Vagina (tissue), 2 donors: ENCODE measurements around the gene NBL1. TPM values are rescaled to one million over a fixed set of nuclear protein-coding genes. Genes with fewer than 3 reads are reported as not detected.

Experiments used
- DNase-seq, 2 donors: peaks; one replicate each; pipeline ENCODE4 v3.0.0-alpha.2; 2017; ENCODE audit errors: extremely low spot score in 2 of 2
- H3K27ac ChIP-seq: fragments of 200-600 bp; sonication (generic); one replicate; pipeline ENCODE4 v1.5.1; 2019
- H3K27me3 ChIP-seq: fragments of 200-600 bp; sonication (generic); one replicate; pipeline ENCODE4 v1.5.1; 2019
- H3K36me3 ChIP-seq, 2 donors: fragments of 200-600 bp; sonication (generic); one replicate each; pipeline ENCODE4 v1.5.1; 2017 to 2019
- H3K4me1 ChIP-seq: fragments of 200-600 bp; sonication (generic); one replicate; pipeline ENCODE4 v1.5.1; 2019
- H3K4me3 ChIP-seq, 2 donors: fragments of 200-600 bp; sonication (generic); 1 replicate in 1 of 2; 2 replicates in 1 of 2; pipeline ENCODE4 v1.5.1; 2016 to 2019
- H3K9me3 ChIP-seq: fragments of 200-600 bp; sonication (generic); one replicate; pipeline ENCODE4 v1.5.1; 2019
- POLR2A ChIP-seq, 2 donors: fragments of 450-650 bp; IDR thresholded peaks; one replicate each; pipeline ENCODE4 v1.6.1; 2017; ENCODE audit warnings: antibody characterized with exemption in 2 of 2, mild to moderate bottlenecking in 2 of 2, moderate library complexity in 2 of 2
- POLR2AphosphoS5 ChIP-seq, 2 donors: sonication (generic); formaldehyde crosslinking; IDR thresholded peaks; one replicate each; pipeline ENCODE4 v1.9.0; 2017; ENCODE audit warnings: antibody characterized with exemption in 2 of 2, mild to moderate bottlenecking in 2 of 2, low read depth in 1 of 2; ENCODE audit not compliant: insufficient read depth in 1 of 2
- intact Hi-C: fragments of 100-400 bp; cut with DNase I; formaldehyde crosslinking; loops from one replicate; pipeline ENCODE4 v1.15.1; 2023
- total RNA-seq: library from RNA; depleted of rRNA; stranded (reverse); fragments of >200 nt; gene quantifications from one replicate; pipeline ENCODE4 v1.2.3, GENCODE V29; 2016
- TF ChIP-seq, protein P1 (sequence below), 3 experiments: fragments of 450-650 bp in 2 of 3; fragments of 200-600 bp in 1 of 3; sonication (generic) in 1 of 3; IDR thresholded peaks; one replicate each; pipeline ENCODE4 v1.5.1; 2017 to 2019; ENCODE audit warnings: antibody characterized with exemption in 3 of 3, mild to moderate bottlenecking in 2 of 3, moderate library complexity in 2 of 3

Gene NBL1
- total RNA-seq, 1 donor from 2014 or later: 148 TPM

DNA sequence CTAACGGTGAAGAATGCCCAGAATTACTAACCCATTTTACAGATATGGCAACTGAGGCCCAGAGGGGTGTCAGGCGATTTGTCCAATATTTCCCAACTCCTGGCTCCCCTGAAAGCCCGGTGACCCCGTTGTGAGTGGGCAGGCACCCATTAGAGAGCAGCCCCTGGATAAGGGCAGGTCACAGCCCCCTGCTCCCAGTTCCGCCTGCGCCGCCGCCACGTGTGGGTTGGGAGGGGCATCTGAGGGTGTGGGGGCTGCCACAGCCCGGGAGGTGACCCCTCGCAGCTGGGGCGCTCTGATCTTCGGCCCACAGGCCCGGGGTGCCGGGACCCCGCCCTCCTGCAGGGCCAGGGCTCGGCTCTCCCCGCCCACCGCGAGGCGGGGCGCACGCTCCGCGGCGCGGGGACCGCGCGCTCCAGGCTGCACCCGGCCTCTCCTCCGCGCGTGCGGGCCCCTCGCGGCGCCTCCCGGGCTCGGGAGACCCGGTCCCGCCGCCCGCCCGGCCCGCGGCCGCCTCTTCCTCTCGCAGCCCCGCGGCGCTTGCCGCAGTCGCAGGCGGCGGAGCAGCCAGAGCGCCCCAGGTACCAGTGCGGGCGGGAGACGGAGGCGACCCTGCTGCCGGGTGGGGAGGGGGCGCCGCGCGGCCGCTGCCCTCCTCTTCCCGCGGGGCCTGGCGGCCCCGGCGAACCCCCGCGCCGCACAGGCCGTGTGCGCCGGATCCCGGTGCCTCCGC is 20.5 kb downstream of the NBL1 start, which contains the start of gene HTR6:
Gene HTR6 (plus strand): TSS at position 423 of the 733 bp plus-strand sequence. CDS start 879 bp downstream, outside the sequence.
- Histone ChIP-seq H3K27me3 (peaks cover 13% of the 10 kb centered on the region), H3K4me3 (peak within 1 kb of the TSS; percentile 20 to 51), H3K9me3 (no peaks in the 10 kb centered on the region), H3K27ac (no peak within 1 kb of the TSS), H3K36me3 (no peaks in the 10 kb centered on the region), H3K4me1 (peaks cover 17% of the 10 kb centered on the region)
- intact Hi-C loops: no loop called here
- TF ChIP-seq POLR2AphosphoS5 (IDR thresholded peaks at IDR 0.05; ENCODE audit: insufficient read depth in 1 of 2, low read depth in 1 of 2) (no peak), POLR2A (IDR thresholded peaks at IDR 0.05) (no peak)
- TF ChIP-seq, protein P1, sequence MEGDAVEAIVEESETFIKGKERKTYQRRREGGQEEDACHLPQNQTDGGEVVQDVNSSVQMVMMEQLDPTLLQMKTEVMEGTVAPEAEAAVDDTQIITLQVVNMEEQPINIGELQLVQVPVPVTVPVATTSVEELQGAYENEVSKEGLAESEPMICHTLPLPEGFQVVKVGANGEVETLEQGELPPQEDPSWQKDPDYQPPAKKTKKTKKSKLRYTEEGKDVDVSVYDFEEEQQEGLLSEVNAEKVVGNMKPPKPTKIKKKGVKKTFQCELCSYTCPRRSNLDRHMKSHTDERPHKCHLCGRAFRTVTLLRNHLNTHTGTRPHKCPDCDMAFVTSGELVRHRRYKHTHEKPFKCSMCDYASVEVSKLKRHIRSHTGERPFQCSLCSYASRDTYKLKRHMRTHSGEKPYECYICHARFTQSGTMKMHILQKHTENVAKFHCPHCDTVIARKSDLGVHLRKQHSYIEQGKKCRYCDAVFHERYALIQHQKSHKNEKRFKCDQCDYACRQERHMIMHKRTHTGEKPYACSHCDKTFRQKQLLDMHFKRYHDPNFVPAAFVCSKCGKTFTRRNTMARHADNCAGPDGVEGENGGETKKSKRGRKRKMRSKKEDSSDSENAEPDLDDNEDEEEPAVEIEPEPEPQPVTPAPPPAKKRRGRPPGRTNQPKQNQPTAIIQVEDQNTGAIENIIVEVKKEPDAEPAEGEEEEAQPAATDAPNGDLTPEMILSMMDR (IDR thresholded peaks at IDR 0.05): no peak
- no peak for DNase-seq

DNA sequence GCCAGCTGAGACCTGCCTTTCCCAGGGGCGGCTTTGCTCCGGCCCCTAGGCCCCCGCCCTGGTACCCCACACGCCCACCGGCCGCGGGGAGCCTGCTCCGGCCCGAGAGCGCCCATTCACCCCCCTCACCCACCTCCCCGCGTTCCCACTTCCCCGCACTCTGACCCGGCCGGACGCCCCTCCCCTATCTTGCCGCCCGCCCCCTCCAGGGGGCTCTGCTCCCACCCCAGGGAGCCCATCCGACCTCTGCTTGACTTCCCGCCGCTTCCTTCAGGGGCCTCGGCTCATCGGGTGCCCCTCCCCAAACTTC is 21.0 kb downstream of the NBL1 start:
- peaks cover 13% of the 10 kb centered on the region for H3K27me3 ChIP-seq
- no peak overlapping the region for H3K27ac ChIP-seq
- peak overlapping the region; percentile 20 to 51 for H3K4me3 ChIP-seq
- H3K9me3 ChIP-seq: no peaks in the 10 kb centered on the region
- no peak for DNase-seq
- H3K36me3 ChIP-seq: no peaks in the 10 kb centered on the region
- intact Hi-C loops: no loop called here
- TF ChIP-seq, protein P1 (IDR thresholded peaks at IDR 0.05): no peak
- TF ChIP-seq POLR2A (IDR thresholded peaks at IDR 0.05): no peak
- TF ChIP-seq POLR2AphosphoS5 (IDR thresholded peaks at IDR 0.05; ENCODE audit: insufficient read depth in 1 of 2, low read depth in 1 of 2): no peak
- peaks cover 17% of the 10 kb centered on the region for H3K4me1 ChIP-seq

DNA sequence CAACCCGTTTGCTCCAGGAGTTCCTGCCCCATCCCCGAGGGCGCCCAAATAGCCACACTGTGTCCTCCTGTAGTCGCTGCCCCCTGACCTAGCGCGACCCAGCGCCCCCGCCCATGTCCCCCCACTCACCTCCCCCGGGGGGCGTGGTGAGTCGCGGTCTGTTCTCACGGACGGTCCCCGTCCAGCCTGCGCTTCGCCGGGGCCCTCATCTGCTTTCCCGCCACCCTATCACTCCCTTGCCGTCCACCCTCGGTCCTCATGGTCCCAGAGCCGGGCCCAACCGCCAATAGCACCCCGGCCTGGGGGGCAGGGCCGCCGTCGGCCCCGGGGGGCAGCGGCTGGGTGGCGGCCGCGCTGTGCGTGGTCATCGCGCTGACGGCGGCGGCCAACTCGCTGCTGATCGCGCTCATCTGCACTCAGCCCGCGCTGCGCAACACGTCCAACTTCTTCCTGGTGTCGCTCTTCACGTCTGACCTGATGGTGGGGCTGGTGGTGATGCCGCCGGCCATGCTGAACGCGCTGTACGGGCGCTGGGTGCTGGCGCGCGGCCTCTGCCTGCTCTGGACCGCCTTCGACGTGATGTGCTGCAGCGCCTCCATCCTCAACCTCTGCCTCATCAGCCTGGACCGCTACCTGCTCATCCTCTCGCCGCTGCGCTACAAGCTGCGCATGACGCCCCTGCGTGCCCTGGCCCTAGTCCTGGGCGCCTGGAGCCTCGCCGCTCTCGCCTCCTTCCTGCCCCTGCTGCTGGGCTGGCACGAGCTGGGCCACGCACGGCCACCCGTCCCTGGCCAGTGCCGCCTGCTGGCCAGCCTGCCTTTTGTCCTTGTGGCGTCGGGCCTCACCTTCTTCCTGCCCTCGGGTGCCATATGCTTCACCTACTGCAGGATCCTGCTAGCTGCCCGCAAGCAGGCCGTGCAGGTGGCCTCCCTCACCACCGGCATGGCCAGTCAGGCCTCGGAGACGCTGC is 21.7 kb downstream of the NBL1 start:
- TF ChIP-seq, protein P1 (IDR thresholded peaks at IDR 0.05): no peak
- Histone ChIP-seq H3K27ac (no peak overlapping the region), H3K4me1 (peaks cover 17% of the 10 kb centered on the region), H3K9me3 (no peaks in the 10 kb centered on the region), H3K27me3 (peaks cover 13% of the 10 kb centered on the region), H3K4me3 (peak overlapping the region in 1 of 2 donors; percentile 51), H3K36me3 (no peaks in the 10 kb centered on the region)
- intact Hi-C loops: no loop called here
- DNase-seq: no peak

DNA sequence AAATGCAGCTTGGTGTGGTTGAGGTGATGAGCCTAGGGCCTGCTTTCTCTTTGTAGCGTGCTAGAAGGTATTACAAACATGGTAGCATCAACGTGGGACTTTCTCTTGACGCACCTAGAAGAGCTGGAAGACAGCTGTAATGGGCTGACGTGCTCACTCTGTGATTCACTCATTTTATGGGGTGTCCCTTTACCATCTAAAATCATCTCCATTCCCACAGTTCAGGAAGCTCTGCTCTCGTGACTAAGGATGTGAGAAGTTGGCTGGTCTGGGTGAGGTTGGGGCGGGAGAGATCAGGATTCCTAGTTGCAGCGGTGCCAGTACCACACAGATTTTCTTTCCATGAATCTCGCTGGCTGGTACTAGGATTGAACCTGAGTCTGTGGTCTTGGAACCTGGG is 24.8 kb downstream of the NBL1 start:
- Histone ChIP-seq H3K36me3 (no peaks in the 10 kb centered on the region), H3K27ac (no peak overlapping the region), H3K9me3 (no peaks in the 10 kb centered on the region), H3K4me1 (peaks cover 17% of the 10 kb centered on the region), H3K27me3 (peaks cover 13% of the 10 kb centered on the region), H3K4me3 (no peak overlapping the region)
- DNase-seq: no peak
- intact Hi-C loops: no loop called here
- no peak for TF ChIP-seq POLR2A (IDR thresholded peaks at IDR 0.05)
- TF ChIP-seq POLR2AphosphoS5 (IDR thresholded peaks at IDR 0.05; ENCODE audit: insufficient read depth in 1 of 2, low read depth in 1 of 2): no peak
- TF ChIP-seq, protein P1 (IDR thresholded peaks at IDR 0.05): no peak
